ENCODE results near the gene ABTB2. TPM values are rescaled to one million over a fixed set of nuclear protein-coding genes. Genes with fewer than 3 reads are reported as not detected.

ABTB2 gene
- total RNA-seq, 1 donor from 2014 or later = 3.1 TPM

- Mint-ChIP-seq H3K4me1 (peaks cover 15% of the 10 kb centered on the region), H3K9me3 (no peaks in the 10 kb centered on the region), H3K36me3 (no peaks in the 10 kb centered on the region), H3K4me3 (no peak overlapping the region), H3K27ac (no peak overlapping the region), H3K27me3 (ENCODE audit: low read depth) (peaks cover 4% of the 10 kb centered on the region)
- no peak for DNase-seq (ENCODE audit: low spot score in 2 of 2, unreplicated experiment in 2 of 2)
- no peak for TF ChIP-seq CTCF (IDR thresholded peaks at IDR 0.05; ENCODE audit: unreplicated experiment)
These were observed 189.8 kb downstream of the ABTB2 start for GRCh38 chr11:34167961-34168360.

- Mint-ChIP-seq H3K27ac (no peak overlapping the region), H3K36me3 (no peaks in the 10 kb centered on the region), H3K27me3 (ENCODE audit: low read depth) (no peaks in the 10 kb centered on the region), H3K9me3 (no peaks in the 10 kb centered on the region), H3K4me1 (peaks cover 15% of the 10 kb centered on the region), H3K4me3 (no peak overlapping the region)
- no peak for TF ChIP-seq CTCF (IDR thresholded peaks at IDR 0.05; ENCODE audit: unreplicated experiment)
- no peak for DNase-seq (ENCODE audit: low spot score in 2 of 2, unreplicated experiment in 2 of 2)
These were observed 190.7 kb downstream of the ABTB2 start for GRCh38 chr11:34166806-34167740.

DNA sequence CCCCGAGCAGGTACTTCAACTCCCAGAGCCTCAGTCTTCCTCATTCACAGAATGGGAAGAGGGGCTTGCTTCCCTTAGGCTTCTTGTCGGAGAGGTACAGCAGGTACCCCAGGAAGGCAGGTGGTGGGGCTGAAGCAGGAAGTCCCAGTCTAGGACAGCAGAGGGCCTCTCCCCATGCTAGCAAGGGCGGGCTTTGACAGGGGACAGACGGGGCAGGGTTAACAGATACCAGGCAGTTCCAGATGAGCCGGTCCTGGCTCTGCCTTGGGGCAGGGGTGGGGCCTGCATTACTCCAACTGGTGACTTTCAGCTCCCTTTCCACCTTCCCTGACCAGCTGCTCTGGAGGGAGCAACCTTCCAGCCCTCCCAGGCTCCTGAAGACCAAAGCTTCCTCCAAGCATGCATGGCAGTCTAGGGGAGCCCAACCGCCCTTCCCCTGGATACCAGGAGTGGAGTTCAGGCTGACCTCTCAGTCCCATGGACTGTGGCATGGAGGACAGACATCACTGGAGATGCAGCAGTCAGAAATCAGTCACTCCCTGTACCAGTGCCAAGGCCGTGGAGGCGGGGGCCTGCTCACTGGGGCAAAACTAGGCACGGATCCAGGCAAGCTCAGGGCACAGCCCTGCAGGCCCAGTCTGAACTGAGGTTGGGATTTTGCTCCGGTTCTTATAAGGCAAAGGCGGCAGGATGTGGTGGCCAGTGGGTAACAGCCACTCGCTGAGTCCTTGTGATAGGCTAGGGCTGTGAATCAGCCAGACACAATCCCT is 191.8 kb downstream of the ABTB2 start:
- Mint-ChIP-seq H3K27me3 (ENCODE audit: low read depth) (no peaks in the 10 kb centered on the region), H3K36me3 (no peaks in the 10 kb centered on the region), H3K9me3 (no peaks in the 10 kb centered on the region), H3K4me1 (peaks cover 18% of the 10 kb centered on the region), H3K4me3 (no peak overlapping the region), H3K27ac (no peak overlapping the region)
- no peak for TF ChIP-seq CTCF (IDR thresholded peaks at IDR 0.05; ENCODE audit: unreplicated experiment)
- no peak for DNase-seq (ENCODE audit: low spot score in 2 of 2, unreplicated experiment in 2 of 2)

DNA sequence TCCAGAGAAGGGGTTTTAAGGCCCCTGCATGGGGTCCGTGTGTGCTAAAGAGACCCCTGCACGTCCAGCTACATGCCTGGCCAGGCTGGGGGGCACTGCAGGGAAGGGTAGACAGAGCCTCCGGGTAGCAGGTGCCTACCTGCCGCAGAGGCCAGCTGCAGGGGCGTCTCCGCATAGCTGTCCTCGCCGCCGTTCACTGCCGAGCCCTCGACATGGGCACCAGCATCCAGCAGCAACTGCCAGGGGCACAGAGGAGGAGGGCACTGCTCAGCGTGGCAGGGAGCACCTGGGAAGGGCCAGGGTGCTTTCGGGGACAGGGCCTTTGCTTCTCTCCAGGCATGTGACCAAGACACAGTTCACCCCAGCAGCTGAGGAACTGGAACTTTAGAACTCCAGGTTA is 192.7 kb downstream of the ABTB2 start:
- Mint-ChIP-seq H3K27ac (no peak overlapping the region), H3K4me3 (no peak overlapping the region), H3K27me3 (ENCODE audit: low read depth) (no peaks in the 10 kb centered on the region), H3K9me3 (no peaks in the 10 kb centered on the region), H3K36me3 (no peaks in the 10 kb centered on the region), H3K4me1 (peaks cover 18% of the 10 kb centered on the region)
- no peak for DNase-seq (ENCODE audit: low spot score in 2 of 2, unreplicated experiment in 2 of 2)
- no peak for TF ChIP-seq CTCF (IDR thresholded peaks at IDR 0.05; ENCODE audit: unreplicated experiment)

DNA sequence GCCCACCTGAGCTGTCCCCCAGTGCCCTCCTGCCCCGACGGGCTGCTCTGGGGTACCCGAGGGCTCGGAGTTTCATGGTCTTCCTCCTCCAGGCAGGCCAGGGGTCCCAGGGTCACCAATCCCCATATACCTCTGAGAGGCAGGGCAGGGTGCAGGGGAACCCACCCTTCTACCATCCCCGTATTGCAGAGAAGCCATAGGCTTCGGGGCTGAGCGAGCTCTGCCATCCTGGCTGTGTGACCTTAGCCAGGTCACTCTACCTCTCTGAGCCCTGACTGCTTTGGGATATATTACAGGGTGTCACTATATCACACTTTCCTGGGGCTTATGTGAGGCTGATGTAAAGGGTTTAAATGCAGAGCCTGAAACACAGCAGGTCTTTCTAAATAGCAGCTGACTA is 195.0 kb downstream of the ABTB2 start:
- DNase-seq (ENCODE audit: low spot score in 2 of 2, unreplicated experiment in 2 of 2) = no peak
- Mint-ChIP-seq H3K4me1 (peaks cover 6% of the 10 kb centered on the region), H3K4me3 (no peak overlapping the region), H3K27me3 (ENCODE audit: low read depth) (no peaks in the 10 kb centered on the region), H3K27ac (no peak overlapping the region), H3K36me3 (no peaks in the 10 kb centered on the region), H3K9me3 (no peaks in the 10 kb centered on the region)
- no peak for TF ChIP-seq CTCF (IDR thresholded peaks at IDR 0.05; ENCODE audit: unreplicated experiment)
